ENCODE results near the gene WBP1.
"Not testable (repeated sequence)": the region's sequence is repeated elsewhere in the genome, so short reads cannot be mapped to it uniquely, and the experiment has no call there.

Gene WBP1

GRCh38 chr2:74417197-74417596 lies 41.0 kb upstream of the WBP1 start:
- TF ChIP-seq CTCF (IDR thresholded peaks at IDR 0.05; ENCODE audit: low read length, missing control alignments): no peak
- DNase-seq (ENCODE audit: low read depth): no peak
- H3K4me3 ChIP-seq (replicated peaks; ENCODE audit: low read depth, low read length): no peak overlapping the region

- no peak overlapping the region for H3K4me3 ChIP-seq (replicated peaks; ENCODE audit: low read depth, low read length)
- no peak for TF ChIP-seq CTCF (IDR thresholded peaks at IDR 0.05; ENCODE audit: low read length, missing control alignments)
- DNase-seq (ENCODE audit: low read depth): no peak
Observed at GRCh38 chr2:74417763-74418162, 40.5 kb upstream of the WBP1 start.

- H3K4me3 ChIP-seq (replicated peaks; ENCODE audit: low read depth, low read length): no peak overlapping the region
- DNase-seq (ENCODE audit: low read depth): no peak
- no peak for TF ChIP-seq CTCF (IDR thresholded peaks at IDR 0.05; ENCODE audit: low read length, missing control alignments)
Observed at GRCh38 chr2:74418312-74418711, 39.9 kb upstream of the WBP1 start.

- no peak for TF ChIP-seq CTCF (IDR thresholded peaks at IDR 0.05; ENCODE audit: low read length, missing control alignments)
- no peak for DNase-seq (ENCODE audit: low read depth)
- no peak overlapping the region for H3K4me3 ChIP-seq (replicated peaks; ENCODE audit: low read depth, low read length)
Observed at GRCh38 chr2:74419345-74419744, 38.9 kb upstream of the WBP1 start.

GRCh38 chr2:74420006-74420405 lies 38.2 kb upstream of the WBP1 start:
- no peak for TF ChIP-seq CTCF (IDR thresholded peaks at IDR 0.05; ENCODE audit: low read length, missing control alignments)

GRCh38 chr2:74420443-74421103 lies 37.7 kb upstream of the WBP1 start:
- H3K4me3 ChIP-seq (replicated peaks; ENCODE audit: low read depth, low read length): peak overlapping the region; percentile 87
- DNase-seq (ENCODE audit: low read depth): not testable (repeated sequence)

More at GRCh38 chr2:74420006-74420405, 38.2 kb upstream of the WBP1 start:
- H3K4me3 ChIP-seq (replicated peaks; ENCODE audit: low read depth, low read length): no peak overlapping the region
- no peak for DNase-seq (ENCODE audit: low read depth)

- peak within 1 kb of the TSS; percentile 87 for H3K4me3 ChIP-seq (replicated peaks; ENCODE audit: low read depth, low read length)
- DNase-seq (ENCODE audit: low read depth): peak; percentile 87
- no peak for TF ChIP-seq CTCF (IDR thresholded peaks at IDR 0.05; ENCODE audit: low read length, missing control alignments)
Observed at GRCh38 chr2:74421221-74421870, 36.9 kb upstream of the WBP1 start, which contains the start of the genes C2orf81 and WDR54. TSS of gene C2orf81 (minus strand) at chr2:74421619. CDS start at chr2:74421560, 59 bp downstream. TSS of gene WDR54 (plus strand) at chr2:74421730. CDS start at chr2:74422154, 424 bp downstream.
